OCI-LY7 (cell line): ENCODE data around the gene FAM151A. TPM values are rescaled to one million over a fixed set of nuclear protein-coding genes. Genes with fewer than 3 reads are reported as not detected.

Source experiments
- BruUV-seq: library from RNA; stranded (reverse); fragments of 400-500 nt; replicated peaks from 2 replicates; lab custom pipeline; 2021; lab: Mats Ljungman, UMichigan
- CTCF ChIA-PET: fragments of 300-600 bp; sonication (Branson Sonifier 250); formaldehyde crosslinking; loops from one replicate; lab custom pipeline; 2022; ENCODE audit warnings: antibody characterized with exemption; ENCODE audit not compliant: unreplicated experiment; lab: Charles Lee
- POLR2A ChIA-PET: fragments of 300-600 bp; sonication (Branson Sonifier 250); formaldehyde crosslinking; loops from one replicate; lab custom pipeline; 2022; ENCODE audit warnings: antibody characterized with exemption; lab: Charles Lee
- DNase-seq: peaks from one replicate; pipeline ENCODE4 v3.0.0-alpha.2; 2015; ENCODE audit warnings: low spot score
- H2AFZ ChIP-seq: fragments of 200-600 bp; sonication (generic), shearing (Covaris generic); 2 replicates; pipeline ENCODE4 v1.6.1; 2014; ENCODE audit warnings: mild to moderate bottlenecking, antibody characterized with exemption, low read length, moderate library complexity
- H3K27ac ChIP-seq: fragments of 200-600 bp; sonication (generic); 2 replicates; pipeline ENCODE4 v1.5.1; 2014; ENCODE audit warnings: mixed run types, low read depth, mild to moderate bottlenecking, moderate library complexity, low read length, inconsistent platforms; ENCODE audit not compliant: poor library complexity, severe bottlenecking
- H3K36me3 ChIP-seq: fragments of 200-600 bp; sonication (generic); 2 replicates; pipeline ENCODE4 v1.6.1; 2014; ENCODE audit warnings: mild to moderate bottlenecking, antibody characterized with exemption, low read length, moderate library complexity, mixed read lengths; ENCODE audit not compliant: insufficient read depth
- H3K4me1 ChIP-seq: fragments of 200-600 bp; sonication (generic); 2 replicates; pipeline ENCODE4 v1.5.1; 2014; ENCODE audit warnings: mild to moderate bottlenecking, low read length; ENCODE audit not compliant: insufficient read depth, poor library complexity, severe bottlenecking
- H3K4me2 ChIP-seq: fragments of 200-600 bp; sonication (generic); 2 replicates; pipeline ENCODE4 v1.6.1; 2014; ENCODE audit warnings: mild to moderate bottlenecking, low read length
- H3K4me3 ChIP-seq: fragments of 200-600 bp; sonication (generic); 2 replicates; pipeline ENCODE4 v1.5.1; 2014; ENCODE audit warnings: mild to moderate bottlenecking, low read depth, low read length; ENCODE audit not compliant: poor library complexity, severe bottlenecking
- H3K79me2 ChIP-seq: fragments of 200-600 bp; sonication (generic); 2 replicates; pipeline ENCODE4 v1.6.1; 2016; ENCODE audit warnings: low read depth, mild to moderate bottlenecking, low read length, moderate library complexity, mixed read lengths; ENCODE audit not compliant: insufficient read depth
- H3K9me2 ChIP-seq: fragments of 200-600 bp; sonication (generic); 2 replicates; pipeline ENCODE4 v1.6.1; 2016; ENCODE audit warnings: mild to moderate bottlenecking, low read length, mixed read lengths; ENCODE audit not compliant: insufficient read depth
- H3K9me3 ChIP-seq: fragments of 200-600 bp; sonication (generic); 2 replicates; pipeline ENCODE4 v1.6.1; 2014; ENCODE audit warnings: mild to moderate bottlenecking, mixed run types, low read length, mixed read lengths
- H4K20me1 ChIP-seq: fragments of 200-600 bp; sonication (generic); 2 replicates; pipeline ENCODE4 v1.6.1; 2014; ENCODE audit warnings: mild to moderate bottlenecking, antibody characterized with exemption, low read length, moderate library complexity, mixed read lengths; ENCODE audit not compliant: insufficient read depth
- EZH2phosphoT487 ChIP-seq: fragments of 200-600 bp; sonication (generic); IDR thresholded peaks from 2 replicates; pipeline ENCODE4 v1.6.1; 2018; ENCODE audit warnings: low read depth, borderline replicate concordance, mild to moderate bottlenecking, mixed run types, antibody characterized with exemption, low read length, moderate library complexity, mixed read lengths
- intact Hi-C: fragments of 100-400 bp; cut with micrococcal nuclease; formaldehyde crosslinking; loops from one replicate; pipeline ENCODE4 v1.10.0; 2022; ENCODE audit not compliant: unreplicated experiment
- total RNA-seq, 2 experiments: library from RNA; depleted of rRNA in 1 of 2; stranded (reverse); fragments of >200 nt in 1 of 2; shearing (Covaris generic) in 1 of 2; gene quantifications; 2 replicates each; pipeline ENCODE4 v1.2.3, GENCODE V29; 2014 to 2022
- TF ChIP-seq, protein P1 (sequence below): fragments of 200-600 bp; sonication (generic); conservative IDR thresholded peaks from 2 replicates; pipeline ENCODE4 v1.5.1; 2014; ENCODE audit warnings: mild to moderate bottlenecking, antibody characterized with exemption, low read length, moderate library complexity, mixed read lengths

FAM151A gene
- total RNA-seq, 2 experiments from 2014 or later = not detected

DNA sequence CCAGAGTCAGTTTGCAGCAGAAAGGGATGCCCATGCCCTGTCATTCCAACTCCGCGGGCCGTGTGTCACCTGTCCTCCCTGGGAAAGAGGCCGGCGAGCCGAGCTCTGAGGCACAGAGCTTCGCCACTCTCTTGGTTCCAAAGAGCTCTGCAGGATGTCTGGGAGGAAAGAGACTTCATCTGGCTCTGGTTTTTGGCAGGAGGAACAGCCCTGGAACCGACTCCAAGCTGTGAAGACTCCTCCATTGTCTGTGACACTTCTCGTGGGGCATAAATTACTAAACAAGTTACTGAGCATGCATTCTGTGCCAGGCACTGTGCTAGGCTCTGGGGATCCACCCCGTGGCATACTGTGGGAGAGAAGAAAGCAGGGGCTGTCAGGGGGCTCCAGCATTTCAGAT, 3.9 kb upstream of the FAM151A start:
- POLR2A ChIA-PET = no interaction called here
- Histone ChIP-seq H3K36me3 (no peaks in the 10 kb centered on the region), H3K4me2 (no peak overlapping the region), H3K4me3 (no peak overlapping the region), H3K4me1 (no peaks in the 10 kb centered on the region), H4K20me1 (no peaks in the 10 kb centered on the region), H2AFZ (no peak overlapping the region), H3K9me3 (no peaks in the 10 kb centered on the region), H3K27ac (no peak overlapping the region), H3K9me2 (no peaks in the 10 kb centered on the region), H3K79me2 (no peaks in the 10 kb centered on the region)
- no peak for TF ChIP-seq EZH2phosphoT487
- TF ChIP-seq, protein P1, sequence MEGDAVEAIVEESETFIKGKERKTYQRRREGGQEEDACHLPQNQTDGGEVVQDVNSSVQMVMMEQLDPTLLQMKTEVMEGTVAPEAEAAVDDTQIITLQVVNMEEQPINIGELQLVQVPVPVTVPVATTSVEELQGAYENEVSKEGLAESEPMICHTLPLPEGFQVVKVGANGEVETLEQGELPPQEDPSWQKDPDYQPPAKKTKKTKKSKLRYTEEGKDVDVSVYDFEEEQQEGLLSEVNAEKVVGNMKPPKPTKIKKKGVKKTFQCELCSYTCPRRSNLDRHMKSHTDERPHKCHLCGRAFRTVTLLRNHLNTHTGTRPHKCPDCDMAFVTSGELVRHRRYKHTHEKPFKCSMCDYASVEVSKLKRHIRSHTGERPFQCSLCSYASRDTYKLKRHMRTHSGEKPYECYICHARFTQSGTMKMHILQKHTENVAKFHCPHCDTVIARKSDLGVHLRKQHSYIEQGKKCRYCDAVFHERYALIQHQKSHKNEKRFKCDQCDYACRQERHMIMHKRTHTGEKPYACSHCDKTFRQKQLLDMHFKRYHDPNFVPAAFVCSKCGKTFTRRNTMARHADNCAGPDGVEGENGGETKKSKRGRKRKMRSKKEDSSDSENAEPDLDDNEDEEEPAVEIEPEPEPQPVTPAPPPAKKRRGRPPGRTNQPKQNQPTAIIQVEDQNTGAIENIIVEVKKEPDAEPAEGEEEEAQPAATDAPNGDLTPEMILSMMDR = no peak
- intact Hi-C loops = no loop called here
- BruUV-seq = no TSS peak
- CTCF ChIA-PET = no interaction called here
- no peak for DNase-seq

DNA sequence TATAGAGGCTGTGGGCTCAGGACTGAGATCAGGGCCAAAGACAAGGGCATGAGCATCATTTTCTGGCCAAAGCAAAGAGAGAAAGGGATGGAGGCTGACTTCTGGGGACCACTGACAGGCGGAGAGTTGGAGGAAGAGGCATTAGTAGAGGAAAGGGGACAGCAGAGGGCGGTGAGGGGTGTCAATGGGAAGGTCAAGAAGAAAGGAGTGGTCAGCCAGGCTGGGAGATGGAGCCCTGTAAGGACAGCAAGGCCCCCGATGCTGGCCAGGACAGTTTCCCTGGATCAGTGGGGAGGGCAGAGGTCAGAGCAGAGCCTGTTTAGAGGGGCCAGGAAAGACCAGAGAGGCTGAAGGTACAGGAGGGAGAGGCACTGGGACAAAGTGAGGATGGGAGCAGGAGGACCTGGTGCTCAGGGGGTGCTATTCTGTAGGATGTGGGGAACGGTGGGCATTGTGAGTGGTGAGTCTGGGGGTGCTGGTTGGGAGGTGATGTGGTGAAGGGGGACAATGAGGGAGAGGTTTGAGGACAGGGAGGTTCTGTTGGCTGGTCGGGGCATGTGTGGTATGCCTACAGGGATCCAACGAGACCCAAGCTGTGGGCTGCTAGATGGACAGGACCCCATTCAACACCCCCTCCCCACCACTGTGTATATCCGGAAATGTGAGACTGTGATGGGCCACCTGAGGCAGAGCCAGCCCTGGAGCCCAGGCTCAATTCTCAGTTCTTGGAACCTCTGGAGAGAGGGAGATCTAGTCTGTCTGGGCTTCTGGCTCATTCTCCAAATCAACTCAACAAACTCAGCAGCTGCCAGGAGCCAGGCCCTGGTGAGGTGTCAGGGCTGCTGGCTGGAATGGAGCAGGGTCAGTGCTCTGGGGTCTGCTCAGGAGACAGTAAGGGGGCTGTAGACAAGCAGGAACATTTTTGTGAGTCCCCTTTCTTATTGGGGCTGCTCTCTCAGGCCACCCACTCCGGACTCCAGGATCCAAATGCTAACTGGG, 1.4 kb upstream of the FAM151A start:
- Histone ChIP-seq H3K36me3 (no peaks in the 10 kb centered on the region), H3K79me2 (no peaks in the 10 kb centered on the region), H3K27ac (no peak overlapping the region), H3K9me3 (no peaks in the 10 kb centered on the region), H3K4me3 (no peak overlapping the region), H3K4me1 (no peaks in the 10 kb centered on the region), H2AFZ (no peak overlapping the region), H4K20me1 (no peaks in the 10 kb centered on the region), H3K4me2 (no peak overlapping the region), H3K9me2 (no peaks in the 10 kb centered on the region)
- ChIA-PET CTCF (no interaction called here), POLR2A (no interaction called here)
- no peak for TF ChIP-seq EZH2phosphoT487
- TF ChIP-seq, protein P1 = no peak
- no TSS peak for BruUV-seq
- intact Hi-C loops = no loop called here
- DNase-seq = no peak

DNA sequence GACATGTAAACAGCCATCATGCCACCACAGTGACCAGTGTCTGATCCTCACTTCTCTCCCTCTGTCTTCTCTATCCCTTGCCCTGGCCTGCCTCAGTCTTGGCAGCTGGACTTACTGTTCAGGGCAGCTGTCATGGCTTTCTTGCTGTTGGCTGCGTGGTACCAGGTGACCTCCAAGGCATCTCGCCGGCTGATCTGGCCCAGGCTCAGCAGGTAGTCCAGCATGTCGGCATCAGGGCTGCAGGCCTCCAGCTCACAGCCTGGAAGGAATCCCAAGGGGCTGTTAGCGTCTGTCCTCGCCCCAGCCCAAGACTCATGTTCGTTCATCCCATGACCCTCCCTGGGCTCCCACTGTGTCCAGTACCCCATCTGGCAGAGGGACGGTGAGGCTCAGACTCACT, 3.6 kb downstream of the FAM151A start:
- Histone ChIP-seq H3K4me3 (no peak overlapping the region), H3K4me1 (no peaks in the 10 kb centered on the region), H3K36me3 (no peaks in the 10 kb centered on the region), H2AFZ (no peak overlapping the region), H3K9me2 (no peaks in the 10 kb centered on the region), H3K27ac (no peak overlapping the region), H4K20me1 (no peaks in the 10 kb centered on the region), H3K4me2 (no peak overlapping the region), H3K9me3 (no peaks in the 10 kb centered on the region), H3K79me2 (no peaks in the 10 kb centered on the region)
- intact Hi-C loops = no loop called here
- CTCF ChIA-PET = no interaction called here
- TF ChIP-seq, protein P1 = no peak
- TF ChIP-seq EZH2phosphoT487 = no peak
- BruUV-seq = no TSS peak
- DNase-seq = no peak
- POLR2A ChIA-PET = no interaction called here
